ENCODE results near the gene AHCYL2. TPM values are rescaled to one million over a fixed set of nuclear protein-coding genes. Genes with fewer than 3 reads are reported as not detected.

Gene AHCYL2
- total RNA-seq (24.5 and 26.2 TPM in 2 replicates), polyA plus RNA-seq (8.8 and 10.0 TPM in 2 replicates), polyA minus RNA-seq (5.7 and 6.8 TPM in 2 replicates)
- 6.9 TPM for total RNA-seq (2013)

DNA sequence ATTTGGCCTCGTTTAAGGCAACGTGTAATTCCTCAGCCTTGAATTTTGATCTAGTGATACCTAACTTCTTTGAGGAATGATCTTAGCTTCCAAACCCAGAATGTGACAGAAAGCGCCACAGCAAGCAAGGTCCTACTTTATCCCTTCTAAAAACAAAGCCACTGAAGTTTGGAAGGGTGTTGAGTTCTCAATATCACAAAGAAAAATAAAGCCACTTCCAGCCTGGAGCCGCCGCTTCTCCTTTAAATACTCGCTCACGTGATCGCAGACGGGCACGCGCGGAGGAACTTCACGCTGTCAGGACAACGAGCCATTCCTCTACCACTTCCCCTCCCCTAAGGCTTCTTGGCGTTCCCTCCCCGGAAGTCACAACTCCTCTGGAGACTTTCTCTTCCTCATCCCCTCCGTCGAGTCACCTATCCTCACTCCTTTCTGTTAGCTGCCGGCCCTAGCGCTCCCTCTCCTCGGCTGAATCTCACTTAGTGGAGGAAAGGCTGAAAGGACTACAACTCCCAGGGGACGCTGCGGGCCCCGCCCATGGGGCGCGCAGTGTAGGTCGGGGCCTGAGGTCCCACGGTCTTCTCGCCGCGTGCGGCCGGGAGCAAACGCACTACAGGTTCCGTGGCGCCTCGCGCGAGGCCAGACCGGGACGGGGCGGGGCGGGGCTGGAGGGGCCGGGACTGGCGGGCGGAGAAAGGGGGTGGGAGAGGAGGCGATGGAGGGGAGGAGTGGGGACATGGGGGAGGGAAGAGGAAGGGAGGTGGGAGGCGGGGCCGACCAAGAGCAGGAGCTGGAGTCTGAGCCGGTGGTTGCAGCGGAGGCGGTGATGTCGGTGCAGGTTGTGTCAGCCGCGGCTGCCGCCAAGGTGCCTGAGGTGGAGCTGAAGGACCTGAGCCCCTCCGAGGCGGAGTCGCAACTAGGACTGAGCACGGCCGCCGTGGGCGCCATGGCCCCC is at the start of gene AHCYL2:
AHCYL2 (plus strand) TSS at position 780 of the 955 bp plus-strand sequence.
- Histone ChIP-seq H3K27ac (ENCODE audit: low read length in 2 of 2) (peak within 1 kb of the TSS; percentile 90 to 94), H3K4me2 (replicated peaks; ENCODE audit: low read depth, low read length, poor library complexity, severe bottlenecking) (peak within 1 kb of the TSS; percentile 97), H4K20me1 (ENCODE audit: control insufficient read depth, insufficient read depth, low read length, poor library complexity, severe bottlenecking) (no peaks in the 10 kb centered on the region), H2AFZ (ENCODE audit: insufficient read depth, low read depth, low read length, poor library complexity, severe bottlenecking) (peak within 1 kb of the TSS; percentile 99), H3K36me3 (replicated peaks in 1 of 2; ENCODE audit: control extremely low read depth in 1 of 2, control insufficient read depth in 1 of 2, extremely low read depth in 1 of 2, insufficient read depth in 2 of 2, low read length in 1 of 2) (no peaks in the 10 kb centered on the region), H3K9me3 (ENCODE audit: control extremely low read depth in 1 of 3, control insufficient read depth in 2 of 3, insufficient read depth in 1 of 3, low read length in 2 of 3) (no peaks in the 10 kb centered on the region), H3K79me2 (ENCODE audit: control insufficient read depth, insufficient read depth, low read length) (peaks cover 35% of the 10 kb centered on the region), H3K4me1 (ENCODE audit: control insufficient read depth in 2 of 2, insufficient read depth in 2 of 2, low read length in 2 of 2) (peaks cover 27% of the 10 kb centered on the region in 2 donors), H3K27me3 (replicated peaks in 1 of 4; ENCODE audit: control extremely low read depth in 1 of 4, control insufficient read depth in 3 of 4, insufficient read depth in 4 of 4, low read length in 3 of 4) (no peaks in the 10 kb centered on the region), H3K4me3 (ENCODE audit: control extremely low read depth in 1 of 5, extremely low read depth in 1 of 5, insufficient read depth in 1 of 5, low read depth in 2 of 5, low read length in 4 of 5) (peak within 1 kb of the TSS; percentile 61 to 94 (median 81)), H3K9ac (ENCODE audit: low read length) (peak within 1 kb of the TSS; percentile 92)
- H3K27me3 Mint-ChIP-seq = no peaks in the 10 kb centered on the region
- under 1% methylated on average over 58 of the region's 63 CpGs for WGBS (ENCODE audit: insufficient coverage)
- H3K4me3 Mint-ChIP-seq = peak within 1 kb of the TSS; percentile 93
- intact Hi-C loops (cut with micrococcal nuclease) = loop anchor here (1.0 to 10.0 kb wide), 10 partner anchors 47 to 1442 kb away; partner anchors contain the start of genes ATP6V1F, CALU, NRF1 and RBM28
- TF ChIP-seq, protein P1, sequence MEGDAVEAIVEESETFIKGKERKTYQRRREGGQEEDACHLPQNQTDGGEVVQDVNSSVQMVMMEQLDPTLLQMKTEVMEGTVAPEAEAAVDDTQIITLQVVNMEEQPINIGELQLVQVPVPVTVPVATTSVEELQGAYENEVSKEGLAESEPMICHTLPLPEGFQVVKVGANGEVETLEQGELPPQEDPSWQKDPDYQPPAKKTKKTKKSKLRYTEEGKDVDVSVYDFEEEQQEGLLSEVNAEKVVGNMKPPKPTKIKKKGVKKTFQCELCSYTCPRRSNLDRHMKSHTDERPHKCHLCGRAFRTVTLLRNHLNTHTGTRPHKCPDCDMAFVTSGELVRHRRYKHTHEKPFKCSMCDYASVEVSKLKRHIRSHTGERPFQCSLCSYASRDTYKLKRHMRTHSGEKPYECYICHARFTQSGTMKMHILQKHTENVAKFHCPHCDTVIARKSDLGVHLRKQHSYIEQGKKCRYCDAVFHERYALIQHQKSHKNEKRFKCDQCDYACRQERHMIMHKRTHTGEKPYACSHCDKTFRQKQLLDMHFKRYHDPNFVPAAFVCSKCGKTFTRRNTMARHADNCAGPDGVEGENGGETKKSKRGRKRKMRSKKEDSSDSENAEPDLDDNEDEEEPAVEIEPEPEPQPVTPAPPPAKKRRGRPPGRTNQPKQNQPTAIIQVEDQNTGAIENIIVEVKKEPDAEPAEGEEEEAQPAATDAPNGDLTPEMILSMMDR (IDR thresholded peaks at IDR 0.05) = no peak
- no peak for TF ChIP-seq EZH2 (IDR thresholded peaks at IDR 0.05; ENCODE audit: borderline replicate concordance, insufficient read depth, low read depth, low read length, poor library complexity, severe bottlenecking)
- H3K27ac Mint-ChIP-seq = peak within 1 kb of the TSS; percentile 93
- H3K9me3 Mint-ChIP-seq (ENCODE audit: insufficient read depth) = no peaks in the 10 kb centered on the region
- ChIA-PET POLR2A (interaction anchor here (0.6 kb wide), 1 partner anchor 138 kb away, joined by 9 read pairs; no protein-coding TSS in a partner anchor), CTCF (interaction anchor here (1.0 to 8.5 kb wide), 6 partner anchors 14 to 151 kb away, joined by 4 to 265 read pairs (median 8); no protein-coding TSS in a partner anchor)
- H3K4me1 Mint-ChIP-seq = peaks cover 35% of the 10 kb centered on the region
- ATAC-seq (ENCODE audit: low read depth) (peak; percentile 88), DNase-seq (peak; percentile 98)

Measured in B cell (primary cell).